IMR-90 (cell line): ENCODE data around the gene PARP3. TPM values are rescaled to one million over a fixed set of nuclear protein-coding genes. Genes with fewer than 3 reads are reported as not detected.

Source experiments
- ATAC-seq: fragments of 200-7000 bp; cut with Tn5 transposase; 2 replicates; pipeline ENCODE4 v1.9.1; 2020; ENCODE audit warnings: low read depth, mild to moderate bottlenecking, moderate library complexity
- BruUV-seq: library from RNA; stranded (reverse); fragments of 400-500 nt; replicated peaks from 2 replicates; lab custom pipeline; 2021; lab: Mats Ljungman, UMichigan
- CTCF ChIA-PET: fragments of 300-600 bp; formaldehyde crosslinking; extraction: SDS; loops from one replicate; lab custom pipeline; 2021; ENCODE audit warnings: antibody characterized with exemption; lab: Yijun Ruan, JAX
- POLR2A ChIA-PET: fragments of 300-600 bp; sonication (Branson Sonifier 250); formaldehyde crosslinking; loops from one replicate; lab custom pipeline; 2022; ENCODE audit warnings: antibody characterized with exemption; ENCODE audit not compliant: unreplicated experiment; lab: Charles Lee
- DNase-seq: peaks from one replicate; pipeline ENCODE4 v3.0.0; 2013
- H2AFZ ChIP-seq: replicated peaks from 2 replicates; pipeline ENCODE3; 2013; ENCODE audit warnings: low read length, mild to moderate bottlenecking; ENCODE audit not compliant: poor library complexity
- H2AK5ac ChIP-seq: 2 replicates; pipeline ENCODE4 v1.6.1; 2013; ENCODE audit warnings: low read depth, low read length, inconsistent platforms
- H2AK9ac ChIP-seq: replicated peaks from 2 replicates; pipeline ENCODE3; 2013; ENCODE audit warnings: mild to moderate bottlenecking, low read depth, low read length, moderate library complexity; ENCODE audit not compliant: poor library complexity
- H2BK120ac ChIP-seq: 2 replicates; pipeline ENCODE4 v1.6.1; 2013; ENCODE audit warnings: low read depth, low read length, inconsistent platforms
- H2BK15ac ChIP-seq: 3 replicates; pipeline ENCODE4 v1.6.1; 2013; ENCODE audit warnings: low read depth, low read length, inconsistent platforms
- H2BK20ac ChIP-seq: 2 replicates; pipeline ENCODE4 v1.6.1; 2013; ENCODE audit warnings: low read depth, mild to moderate bottlenecking, inconsistent platforms, low read length, moderate library complexity
- H2BK5ac ChIP-seq: 2 replicates; pipeline ENCODE4 v1.6.1; 2013; ENCODE audit warnings: mild to moderate bottlenecking, low read depth, low read length, inconsistent platforms; ENCODE audit not compliant: poor library complexity, severe bottlenecking
- H3K14ac ChIP-seq: replicated peaks from 2 replicates; pipeline ENCODE4 v1.6.1; 2013; ENCODE audit warnings: low read depth, low read length, inconsistent platforms
- H3K18ac ChIP-seq: 2 replicates; pipeline ENCODE4 v1.6.1; 2013; ENCODE audit warnings: low read depth, low read length, control low read depth
- H3K23ac ChIP-seq: 2 replicates; pipeline ENCODE4 v1.6.1; 2013; ENCODE audit warnings: low read depth, low read length, inconsistent platforms
- H3K27ac ChIP-seq: 2 replicates; pipeline ENCODE4 v1.5.1; 2013; ENCODE audit warnings: mild to moderate bottlenecking, control low read depth, low read length; ENCODE audit not compliant: insufficient read depth
- H3K27me3 ChIP-seq: 2 replicates; pipeline ENCODE4 v1.6.1; 2013; ENCODE audit warnings: low read length; ENCODE audit not compliant: control insufficient read depth, insufficient read depth
- H3K36me3 ChIP-seq: 2 replicates; pipeline ENCODE4 v1.6.1; 2013; ENCODE audit warnings: low read length, mixed read lengths; ENCODE audit not compliant: control insufficient read depth, insufficient read depth
- H3K4ac ChIP-seq: 2 replicates; pipeline ENCODE4 v1.6.1; 2013; ENCODE audit warnings: low read depth, low read length, inconsistent platforms
- H3K4me1 ChIP-seq: 2 replicates; pipeline ENCODE4 v1.6.1; 2013; ENCODE audit warnings: low read length, mixed read lengths; ENCODE audit not compliant: control insufficient read depth, insufficient read depth
- H3K4me2 ChIP-seq: 2 replicates; pipeline ENCODE4 v1.6.1; 2013; ENCODE audit warnings: low read depth, mild to moderate bottlenecking, control low read depth, low read length, moderate library complexity
- H3K4me3 ChIP-seq: 2 replicates; pipeline ENCODE4 v1.5.1; 2013; ENCODE audit warnings: low read depth, mild to moderate bottlenecking, control low read depth, low read length, moderate library complexity; ENCODE audit not compliant: insufficient read depth
- H3K56ac ChIP-seq: 2 replicates; pipeline ENCODE4 v1.6.1; 2013; ENCODE audit warnings: low read length, inconsistent platforms; ENCODE audit not compliant: insufficient read depth; ENCODE audit errors: extremely low read depth
- H3K79me1 ChIP-seq, 2 experiments: 2 replicates each; pipeline ENCODE4 v1.6.1; 2013; ENCODE audit warnings: low read length in 2 of 2, inconsistent platforms in 1 of 2, low read depth in 1 of 2
- H3K9ac ChIP-seq: 2 replicates; pipeline ENCODE4 v1.6.1; 2013; ENCODE audit warnings: low read depth, low read length, control low read depth
- H3K9me1 ChIP-seq: 2 replicates; pipeline ENCODE4 v1.6.1; 2013; ENCODE audit warnings: low read length, inconsistent platforms; ENCODE audit not compliant: insufficient read depth
- H3K9me3 ChIP-seq: 2 replicates; pipeline ENCODE4 v1.6.1; 2013; ENCODE audit warnings: low read length; ENCODE audit not compliant: control insufficient read depth, insufficient read depth
- H4K20me1 ChIP-seq: 2 replicates; pipeline ENCODE4 v1.6.1; 2013; ENCODE audit warnings: low read length, inconsistent platforms; ENCODE audit not compliant: insufficient read depth
- H4K5ac ChIP-seq: 2 replicates; pipeline ENCODE4 v1.6.1; 2013; ENCODE audit warnings: mild to moderate bottlenecking, low read depth, low read length, control low read depth
- H4K8ac ChIP-seq, 2 experiments: 2 replicates each; pipeline ENCODE4 v1.6.1; 2013; ENCODE audit warnings: low read depth in 2 of 2, low read length in 2 of 2, control low read depth in 1 of 2, inconsistent platforms in 1 of 2
- H4K91ac ChIP-seq: 2 replicates; pipeline ENCODE4 v1.6.1; 2013; ENCODE audit warnings: low read depth, low read length, inconsistent platforms; ENCODE audit not compliant: insufficient read depth
- BHLHE40 ChIP-seq: fragments of 150-350 bp; IDR thresholded peaks from 2 replicates; pipeline ENCODE4 v1.6.1; 2016; ENCODE audit warnings: mild to moderate bottlenecking, low read depth, low read length
- CEBPB ChIP-seq: IDR thresholded peaks from 2 replicates; pipeline ENCODE4 v1.6.1; 2012; ENCODE audit warnings: low read depth, low read length, improper control_type of control experiment
- CHD1 ChIP-seq: IDR thresholded peaks from 2 replicates; pipeline ENCODE4 v1.6.1; 2012; ENCODE audit warnings: low read depth, low read length, improper control_type of control experiment
- CTCF ChIP-seq: conservative IDR thresholded peaks from 2 replicates; pipeline ENCODE4 v1.5.1; 2012; ENCODE audit warnings: mild to moderate bottlenecking, low read depth, low read length, improper control_type of control experiment
- ELK1 ChIP-seq: fragments of 150-350 bp; IDR thresholded peaks from 2 replicates; pipeline ENCODE4 v1.6.1; 2016; ENCODE audit warnings: low read depth, mild to moderate bottlenecking, low read length, moderate library complexity, borderline replicate concordance
- FOS ChIP-seq: fragments of 150-350 bp; IDR thresholded peaks from 2 replicates; pipeline ENCODE4 v1.6.1; 2016; ENCODE audit warnings: low read depth, low read length
- MAZ ChIP-seq: IDR thresholded peaks from 2 replicates; pipeline ENCODE4 v1.6.1; 2012; ENCODE audit warnings: low read depth, mild to moderate bottlenecking, low read length, improper control_type of control experiment, moderate library complexity, borderline replicate concordance
- MXI1 ChIP-seq: IDR thresholded peaks from 2 replicates; pipeline ENCODE4 v1.6.1; 2012; ENCODE audit warnings: low read depth, mild to moderate bottlenecking, low read length, moderate library complexity, borderline replicate concordance
- NFE2L2 ChIP-seq: fragments of 150-350 bp; IDR thresholded peaks from 2 replicates; pipeline ENCODE4 v1.6.1; 2016; ENCODE audit warnings: low read depth, mild to moderate bottlenecking, low read length
- POLR2A ChIP-seq: IDR thresholded peaks from 2 replicates; pipeline ENCODE4 v1.6.1; 2012; ENCODE audit warnings: mild to moderate bottlenecking, low read depth, low read length
- RAD21 ChIP-seq: IDR thresholded peaks from 2 replicates; pipeline ENCODE4 v1.6.1; 2012; ENCODE audit warnings: low read length, improper control_type of control experiment
- RCOR1 ChIP-seq: IDR thresholded peaks from 2 replicates; pipeline ENCODE4 v1.6.1; 2012; ENCODE audit warnings: mild to moderate bottlenecking, low read length, improper control_type of control experiment; ENCODE audit not compliant: insufficient replicate concordance
- RFX5 ChIP-seq: IDR thresholded peaks from 2 replicates; pipeline ENCODE4 v1.8.0; 2012; ENCODE audit warnings: low read depth, mild to moderate bottlenecking, low read length, moderate library complexity
- SMC3 ChIP-seq: fragments of 150-350 bp; IDR thresholded peaks from 2 replicates; pipeline ENCODE4 v1.6.1; 2016; ENCODE audit warnings: low read depth, mild to moderate bottlenecking, antibody characterized with exemption, low read length, moderate library complexity
- USF2 ChIP-seq: fragments of 150-350 bp; IDR thresholded peaks from 2 replicates; pipeline ENCODE4 v1.6.1; 2017; ENCODE audit warnings: mild to moderate bottlenecking, antibody characterized with exemption, low read length, low read depth
- WGBS, 2 experiments: methylation state at CpG; one replicate each; pipeline versions ENCODE4 v1.1.5 to v1.1.7; 2013; ENCODE audit warnings: missing lambda C conversion rate in 2 of 2; ENCODE audit not compliant: insufficient read length in 1 of 2; ENCODE audit errors: extremely low coverage in 2 of 2; 5-methylcytosine and 5-hydroxymethylcytosine counted together
- dilution Hi-C: fragments of 300-500 bp; cut with HindIII; formaldehyde crosslinking; loops from one replicate; pipeline ENCODE4 v1.14.3; 2018; ENCODE audit warnings: low sequenced_read_pairs; ENCODE audit not compliant: unreplicated experiment
- in situ Hi-C: fragments of 300-500 bp; cut with MboI; formaldehyde crosslinking; loops from 3 replicates; pipeline ENCODE4 v1.14.3; 2019; ENCODE audit warnings: low sequenced_read_pairs, inconsistent platforms, mixed read lengths
- intact Hi-C: fragments of 100-400 bp; cut with micrococcal nuclease; formaldehyde crosslinking; loops from 2 replicates; pipeline ENCODE4 v1.10.0; 2022
- polyA plus RNA-seq, 3 experiments: library from polyadenylated mRNA; depleted of rRNA; stranded (reverse); fragments of >200 nt; gene quantifications; 2 replicates each; pipeline ENCODE4 v1.2.3, GENCODE V29; 2012; ENCODE audit warnings: low replicate concordance in 1 of 3
- total RNA-seq: library from RNA; depleted of rRNA; stranded (reverse); fragments of >200 nt; gene quantifications from 2 replicates; pipeline ENCODE4 v1.2.3, GENCODE V29; 2012

The PARP3 gene
- total and polyA plus RNA-seq, 2 of the 4 experiments (the other 2 are of a cell fraction) = 16.3 to 22.0 TPM

- Histone ChIP-seq H3K23ac (no peak overlapping the region), H3K79me1 (no peaks in the 10 kb centered on the region), H3K9ac (no peak overlapping the region), H3K4me2 (no peak overlapping the region), H2BK5ac (no peak overlapping the region), H2BK120ac (no peak overlapping the region), H3K27ac (peak overlapping the region; percentile 41; the same call in 1 of the 2 replicates), H3K9me1 (peaks cover 6% of the 10 kb centered on the region; the same call in 1 of the 2 replicates), H3K4me3 (no peak overlapping the region), H4K8ac (peak overlapping the region; percentile 36 to 41; a peak in 3 of 4 replicates), H3K36me3 (peaks cover 12% of the 10 kb centered on the region; the same call in 1 of the 2 replicates), H3K14ac (no peak overlapping the region), H2AK5ac (no peak overlapping the region), H2BK20ac (0 out of 2 replicates have a peak overlapping the region, but pooled peaks have one; percentile 43), H4K91ac (no peak overlapping the region), H3K18ac (no peak overlapping the region), H4K20me1 (peaks cover 3% of the 10 kb centered on the region; the same call in 1 of the 2 replicates), H3K56ac (no peak overlapping the region), H3K4me1 (peaks cover 9% of the 10 kb centered on the region), H2AFZ (peak overlapping the region; percentile 59), H3K27me3 (no peaks in the 10 kb centered on the region), H2AK9ac (no peak overlapping the region), H3K9me3 (no peaks in the 10 kb centered on the region), H3K4ac (0 out of 2 replicates have a peak overlapping the region, but pooled peaks have one; percentile 30), H2BK15ac (no peak overlapping the region), H4K5ac (peak overlapping the region; percentile 69)
- in situ Hi-C loops = loop anchor here (25.0 kb wide), 1 partner anchor 1616 kb away; the partner anchor contains the start of genes RASSF1, TUSC2 and ZMYND10
- WGBS, 2 experiments = no CpG with 5 or more reads among the region's 3 CpGs
- BruUV-seq = no TSS peak
- DNase-seq = peak; percentile 91
- ChIA-PET POLR2A (interaction anchor here (0.6 to 1.0 kb wide), 2 partner anchors 12 to 14 kb away, joined by 3 to 10 read pairs; partner anchors contain the start of gene RRP9), CTCF (interaction anchor here (0.6 to 0.9 kb wide), 2 partner anchors 12 to 20 kb away, joined by 4 to 6 read pairs; partner anchors contain the start of genes ABHD14B and RRP9)
- dilution Hi-C loops = no loop called here
- intact Hi-C loops = no loop called here
- peak; percentile 77 for ATAC-seq
- TF ChIP-seq RFX5 (no peak), SMC3 (no peak), MXI1 (no peak), USF2 (no peak), NFE2L2 (peak; percentile 29; the same call in 1 of the 2 replicates), ELK1 (no peak), FOS (no peak; the same call in 1 of the 2 replicates), MAZ (no peak), CTCF (no peak), CHD1 (no peak), RAD21 (no peak), RCOR1 (no peak), CEBPB (peak; percentile 98), BHLHE40 (no peak), POLR2A (no peak)
Measured at GRCh38 chr3:51953445-51953844, 11.3 kb downstream of the PARP3 start.
